GM23248 (cell line): ENCODE results near the gene RHOD. TPM values are rescaled to one million over a fixed set of nuclear protein-coding genes. Genes with fewer than 3 reads are reported as not detected.

Experiments used
- DNase-seq: peaks from one replicate; pipeline ENCODE4 v3.0.0-alpha.2; 2015
- H2AFZ ChIP-seq: fragments of 200-600 bp; sonication (generic); 2 replicates; pipeline ENCODE4 v1.6.1; 2016; ENCODE audit warnings: antibody characterized with exemption
- H3F3A ChIP-seq: fragments of 200-600 bp; sonication (generic); 2 replicates; pipeline ENCODE4 v1.6.1; 2016; ENCODE audit warnings: mild to moderate bottlenecking, antibody characterized with exemption, mixed run types; ENCODE audit not compliant: insufficient read depth
- H3K27ac ChIP-seq: fragments of 200-600 bp; sonication (generic); 2 replicates; pipeline ENCODE4 v1.5.1; 2016; ENCODE audit warnings: mild to moderate bottlenecking
- H3K27me3 ChIP-seq: fragments of 200-600 bp; sonication (generic); replicated peaks from 2 replicates; pipeline ENCODE4 v1.6.1; 2016; ENCODE audit warnings: mild to moderate bottlenecking; ENCODE audit not compliant: insufficient read depth
- H3K36me3 ChIP-seq: fragments of 200-600 bp; sonication (generic); 2 replicates; pipeline ENCODE4 v1.6.1; 2016; ENCODE audit warnings: low read depth, mild to moderate bottlenecking
- H3K4me1 ChIP-seq: fragments of 200-600 bp; sonication (generic); 2 replicates; pipeline ENCODE4 v1.6.1; 2016; ENCODE audit warnings: mild to moderate bottlenecking; ENCODE audit not compliant: insufficient read depth
- H3K4me2 ChIP-seq: fragments of 200-600 bp; sonication (generic); one replicate; pipeline ENCODE4 v1.6.1; 2016; ENCODE audit warnings: mild to moderate bottlenecking; ENCODE audit not compliant: unreplicated experiment
- H3K4me3 ChIP-seq: fragments of 200-600 bp; sonication (generic); 2 replicates; pipeline ENCODE4 v1.5.1; 2016; ENCODE audit warnings: mild to moderate bottlenecking
- H3K79me2 ChIP-seq: fragments of 200-600 bp; sonication (generic); 2 replicates; pipeline ENCODE4 v1.6.1; 2016; ENCODE audit warnings: mild to moderate bottlenecking; ENCODE audit not compliant: insufficient read depth
- H3K9ac ChIP-seq: fragments of 200-600 bp; sonication (generic); 2 replicates; pipeline ENCODE4 v1.6.1; 2016; ENCODE audit warnings: mild to moderate bottlenecking
- H3K9me2 ChIP-seq: fragments of 200-600 bp; sonication (generic); 2 replicates; pipeline ENCODE4 v1.6.1; 2016; ENCODE audit warnings: mixed run types, mild to moderate bottlenecking, moderate library complexity; ENCODE audit not compliant: insufficient read depth
- H3K9me3 ChIP-seq: fragments of 200-600 bp; sonication (generic); one replicate; pipeline ENCODE4 v1.6.1; 2017; ENCODE audit warnings: low read depth
- H4K20me1 ChIP-seq: fragments of 200-600 bp; sonication (generic); 2 replicates; pipeline ENCODE4 v1.6.0; 2016; ENCODE audit not compliant: insufficient read depth
- EZH2 ChIP-seq: fragments of 200-600 bp; sonication (generic); IDR thresholded peaks from 2 replicates; pipeline ENCODE4 v1.6.1; 2018; ENCODE audit warnings: antibody characterized with exemption, mild to moderate bottlenecking; ENCODE audit not compliant: insufficient read depth, poor library complexity, severe bottlenecking
- EZH2phosphoT487 ChIP-seq: fragments of 200-600 bp; sonication (generic); IDR thresholded peaks from 2 replicates; pipeline ENCODE4 v1.6.1; 2018; ENCODE audit warnings: antibody characterized with exemption, moderate library complexity, mild to moderate bottlenecking, low read depth; ENCODE audit not compliant: insufficient read depth
- WGBS, 2 experiments: methylation state at CpG; one replicate each; pipeline ENCODE4 v1.1.6; 2015 to 2017; ENCODE audit warnings: low lambda C conversion rate in 2 of 2, low coverage in 1 of 2; ENCODE audit errors: missing lambda C conversion rate in 2 of 2; 5-methylcytosine and 5-hydroxymethylcytosine counted together
- in situ Hi-C: fragments of 300-500 bp; cut with MboI; formaldehyde crosslinking; loops from 2 replicates; pipeline ENCODE4 v1.15.0; 2020
- polyA plus RNA-seq: library from polyadenylated mRNA; unstranded; fragments of >200 nt; fragmentation: Nextera tagmentation; extraction: Ambion mirVana; gene quantifications from 2 replicates; pipeline ENCODE4 v1.2.1, GENCODE V29; 2016
- total RNA-seq: library from RNA; depleted of rRNA; stranded (reverse); fragments of >200 nt; shearing (Covaris generic); gene quantifications from 2 replicates; pipeline ENCODE4 v1.2.3, GENCODE V29; 2014

RHOD gene
- total and polyA plus RNA-seq, 2 experiments from 2014 or later = 28.7 to 32.3 TPM

- no peaks in the 10 kb centered on the region for H3K9me2 ChIP-seq
- no peak overlapping the region for H3K9ac ChIP-seq
- no peaks in the 10 kb centered on the region for H3K79me2 ChIP-seq
- H3K27me3 ChIP-seq = no peaks in the 10 kb centered on the region
- no peak overlapping the region for H3K27ac ChIP-seq
- DNase-seq = no peak
- no peak overlapping the region for H3K4me3 ChIP-seq
- no peaks in the 10 kb centered on the region for H3K9me3 ChIP-seq
- H3K4me2 ChIP-seq = no peak overlapping the region
- peaks cover 9% of the 10 kb centered on the region for H3K4me1 ChIP-seq
- H2AFZ ChIP-seq = no peak overlapping the region
- peaks cover 1% of the 10 kb centered on the region; the same call in 1 of the 2 replicates for H3F3A ChIP-seq
- no peaks in the 10 kb centered on the region for H3K36me3 ChIP-seq
- WGBS, 2 experiments = 86 to 87% methylated on average over 9 of the region's 9 CpGs
- TF ChIP-seq EZH2 (no peak), EZH2phosphoT487 (no peak)
- in situ Hi-C loops = no loop called here
- H4K20me1 ChIP-seq = no peaks in the 10 kb centered on the region
Observed at GRCh38 chr11:67073908-67074307, 17.3 kb downstream of the RHOD start.

- TF ChIP-seq EZH2phosphoT487 = no peak
- H3K4me3 ChIP-seq = no peak overlapping the region
- H3K9me3 ChIP-seq = no peaks in the 10 kb centered on the region
- H2AFZ ChIP-seq = no peak overlapping the region
- H3K79me2 ChIP-seq = no peaks in the 10 kb centered on the region
- H3K27me3 ChIP-seq = no peaks in the 10 kb centered on the region
- no peak overlapping the region for H3K27ac ChIP-seq
- WGBS, 2 experiments = 93 to 97% methylated on average over 6 of the region's 6 CpGs
- no peak overlapping the region for H3K4me2 ChIP-seq
- no peak for DNase-seq
- peaks cover 7% of the 10 kb centered on the region for H3F3A ChIP-seq
- H3K9ac ChIP-seq = no peak overlapping the region
- no peaks in the 10 kb centered on the region for H3K9me2 ChIP-seq
- in situ Hi-C loops = no loop called here
- H3K36me3 ChIP-seq = no peaks in the 10 kb centered on the region
- H4K20me1 ChIP-seq = no peaks in the 10 kb centered on the region
- H3K4me1 ChIP-seq = peaks cover 15% of the 10 kb centered on the region
Observed at GRCh38 chr11:67076202-67076601, 19.6 kb downstream of the RHOD start.

GRCh38 chr11:67079065-67079705 lies 22.5 kb downstream of the RHOD start:
- DNase-seq = peak; percentile 21
- Histone ChIP-seq H4K20me1 (no peaks in the 10 kb centered on the region), H3K4me2 (no peak overlapping the region), H3K9me3 (no peaks in the 10 kb centered on the region), H3K27ac (peak overlapping the region; percentile 52), H3K36me3 (no peaks in the 10 kb centered on the region), H3K9me2 (no peaks in the 10 kb centered on the region), H3K4me1 (peaks cover 18% of the 10 kb centered on the region), H3F3A (peaks cover 7% of the 10 kb centered on the region), H3K9ac (no peak overlapping the region), H3K79me2 (no peaks in the 10 kb centered on the region), H2AFZ (no peak overlapping the region), H3K4me3 (no peak overlapping the region), H3K27me3 (no peaks in the 10 kb centered on the region)
- 84 to 85% methylated on average over 6 of the region's 6 CpGs for WGBS, 2 experiments
- in situ Hi-C loops = no loop called here
- TF ChIP-seq EZH2phosphoT487 (no peak), EZH2 (no peak)

GRCh38 chr11:67082071-67082791 lies 25.6 kb downstream of the RHOD start:
- no peaks in the 10 kb centered on the region for H3K9me2 ChIP-seq
- H3F3A ChIP-seq = peaks cover 7% of the 10 kb centered on the region
- no peak overlapping the region for H3K9ac ChIP-seq
- in situ Hi-C loops = no loop called here
- H3K27me3 ChIP-seq = no peaks in the 10 kb centered on the region
- H3K4me1 ChIP-seq = peaks cover 18% of the 10 kb centered on the region
- 28 to 32% methylated on average over 18 to 20 of the region's 20 CpGs for WGBS, 2 experiments
- no peak overlapping the region for H3K27ac ChIP-seq
- no peak overlapping the region for H3K4me3 ChIP-seq
- DNase-seq = peak; percentile 22
- H4K20me1 ChIP-seq = no peaks in the 10 kb centered on the region
- no peak overlapping the region for H3K4me2 ChIP-seq
- peak overlapping the region; percentile 54 for H2AFZ ChIP-seq
- no peaks in the 10 kb centered on the region for H3K79me2 ChIP-seq
- no peaks in the 10 kb centered on the region for H3K9me3 ChIP-seq
- TF ChIP-seq EZH2phosphoT487 (no peak), EZH2 (no peak)
- no peaks in the 10 kb centered on the region for H3K36me3 ChIP-seq
